ENCODE data around the gene SERINC2.
"Not testable (repeated sequence)": the region's sequence is repeated elsewhere in the genome, so short reads cannot be mapped to it uniquely, and the experiment has no call there.

Gene SERINC2

GRCh38 chr1:31472673-31473072 lies 59.7 kb downstream of the SERINC2 start:
- DNase-seq = not testable (repeated sequence)

GRCh38 chr1:31473508-31473907 lies 60.5 kb downstream of the SERINC2 start:
- not testable (repeated sequence) for DNase-seq

DNA sequence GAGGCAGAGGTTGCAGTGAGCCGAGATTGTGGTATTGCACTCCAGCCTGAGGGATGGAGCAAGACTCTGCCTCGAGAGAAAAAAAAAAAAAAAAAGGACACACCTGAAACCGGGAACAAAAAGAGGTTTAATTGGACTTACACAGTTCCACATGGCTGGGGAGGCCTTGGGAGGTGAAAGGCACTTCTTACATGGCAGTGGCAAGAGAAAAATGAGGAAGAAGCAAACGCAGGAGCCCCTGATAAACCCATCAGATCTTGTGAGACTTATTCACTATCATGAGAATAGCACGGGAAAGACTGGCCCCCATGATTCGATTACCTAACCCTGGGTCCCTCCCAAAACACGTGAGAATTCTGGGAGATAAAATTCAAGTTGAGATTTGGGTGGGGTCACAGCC lies 61.6 kb downstream of the SERINC2 start:
- DNase-seq = not testable (repeated sequence)

DNA sequence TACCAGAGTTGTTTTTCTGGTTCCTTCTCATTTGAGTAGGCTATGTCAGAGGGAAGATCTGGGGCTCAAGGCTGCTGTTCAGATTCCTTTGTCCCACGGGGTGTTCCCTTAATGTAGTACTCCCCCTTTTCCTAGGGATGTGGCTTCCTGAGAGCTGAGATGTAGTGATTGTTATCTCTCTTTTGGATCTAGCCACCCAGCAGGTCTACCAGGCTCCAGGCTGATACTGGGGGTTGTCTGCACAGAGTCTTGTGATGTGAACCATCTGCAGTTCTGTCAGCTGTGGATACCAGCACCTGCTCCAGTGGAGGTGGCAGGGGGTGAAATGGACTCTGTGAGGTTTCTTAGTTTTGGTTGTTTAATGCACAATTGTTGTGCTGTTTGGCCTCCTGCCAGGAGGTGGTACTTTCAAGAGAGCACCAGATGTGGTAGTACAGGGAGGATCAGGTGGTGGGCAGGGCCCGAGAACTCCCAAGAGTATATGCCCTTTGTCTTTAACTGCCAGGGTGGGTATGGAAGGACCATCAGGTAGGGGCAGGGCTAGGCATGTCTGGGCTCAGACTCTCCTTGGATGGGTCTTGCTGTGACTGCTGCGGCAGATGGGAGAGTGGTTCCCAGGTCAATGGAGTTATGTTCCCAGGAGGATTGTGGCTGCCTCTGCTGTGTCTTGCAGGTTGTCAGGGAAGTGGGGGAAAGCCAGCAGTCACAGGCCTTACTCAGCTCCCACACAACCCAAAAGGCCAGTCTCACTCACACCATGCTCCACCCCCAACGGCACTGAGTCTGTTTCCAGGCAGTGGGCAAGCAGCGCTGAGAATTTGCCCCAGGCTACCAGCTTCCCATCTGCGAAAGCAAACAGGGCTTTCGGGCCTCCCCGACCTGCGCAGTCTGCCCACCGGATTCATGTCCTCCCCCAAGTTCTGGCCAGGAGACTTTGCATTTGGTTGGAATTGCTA lies 64.2 kb downstream of the SERINC2 start:
- DNase-seq = no peak

DNA sequence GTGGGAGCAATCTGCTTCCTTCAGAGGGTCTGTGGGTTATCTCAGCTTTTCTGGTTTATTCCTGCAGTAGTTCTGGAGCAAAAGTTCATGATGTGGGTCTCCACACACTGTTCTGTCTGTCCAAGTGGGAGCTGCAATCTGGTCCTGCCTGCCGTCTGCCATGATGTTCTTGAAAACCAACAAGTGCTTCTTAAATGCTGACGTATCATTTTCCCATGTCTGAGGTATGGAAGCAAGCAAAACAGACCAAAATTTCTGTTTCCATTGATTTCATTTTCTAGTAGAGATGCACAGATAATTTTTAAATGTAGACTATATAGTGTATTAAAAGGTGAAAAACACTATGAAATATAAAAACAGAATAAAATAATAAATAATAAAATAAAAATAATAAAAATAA lies 65.2 kb downstream of the SERINC2 start:
- no peak for DNase-seq

DNA sequence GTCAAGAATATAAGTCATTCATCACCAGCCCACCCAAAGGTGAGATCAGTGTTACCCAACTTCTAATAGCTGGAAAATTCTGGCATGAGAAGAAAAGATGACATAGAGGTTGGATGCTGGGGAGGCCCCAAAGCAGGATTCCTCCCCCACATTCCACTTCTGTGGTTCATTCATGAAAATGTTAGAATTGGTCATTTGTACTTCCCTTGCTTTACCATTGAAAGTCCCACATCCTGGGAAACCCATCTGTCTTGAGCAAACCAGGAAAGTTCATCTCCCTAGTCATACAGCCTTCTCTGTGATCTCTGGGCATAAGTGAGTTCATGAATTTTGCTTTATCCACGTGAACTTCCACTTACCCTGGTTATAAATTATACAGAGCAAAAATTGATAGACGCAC lies 66.8 kb downstream of the SERINC2 start:
- DNase-seq = no peak

- not testable (repeated sequence) for DNase-seq
These were observed 67.4 kb downstream of the SERINC2 start for GRCh38 chr1:31480426-31480825.

DNA sequence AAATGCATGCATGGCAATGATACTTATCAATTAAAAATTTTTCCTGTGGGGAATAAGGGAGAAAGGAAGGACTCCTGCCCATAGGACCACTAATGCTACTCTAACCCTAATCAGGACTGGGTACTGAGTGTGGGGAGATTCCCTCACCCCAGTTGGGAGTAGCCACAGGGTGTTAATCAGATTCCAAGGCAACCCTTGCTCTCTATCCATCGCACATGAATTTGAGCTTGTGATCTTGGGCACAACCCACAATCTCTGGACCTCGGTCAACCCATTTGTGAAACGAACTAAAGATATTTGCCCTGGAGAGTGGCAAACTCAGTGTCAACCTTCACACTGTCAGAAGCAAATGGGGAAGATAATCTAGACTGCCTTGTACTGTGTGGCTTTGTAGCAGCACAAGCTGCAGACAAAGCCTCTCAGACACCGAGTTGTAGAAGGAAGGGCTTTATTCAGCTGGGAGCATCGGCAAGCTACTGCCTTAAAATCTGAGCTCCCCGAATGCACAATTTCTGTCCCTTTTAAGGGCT lies 69.5 kb downstream of the SERINC2 start:
- DNase-seq = no peak

- DNase-seq = peak; percentile 48
These were observed 70.3 kb downstream of the SERINC2 start for GRCh38 chr1:31483012-31483946.
